Fibroblast of lung (primary cell): ENCODE measurements around the gene ERCC2.

ENCODE experiments used
- EZH2 ChIP-seq: IDR thresholded peaks from 2 replicates; pipeline ENCODE4 v1.5.1; 2012; ENCODE audit warnings: low read length, control low read depth, mild to moderate bottlenecking; ENCODE audit errors: missing control alignments
- TF ChIP-seq, protein P1 (sequence below), 2 donors: IDR thresholded peaks in 1 of 2; conservative IDR thresholded peaks in 1 of 2; 1 replicate in 1 of 2; 2 replicates in 1 of 2; pipeline ENCODE4 v1.5.1; 2011 to 2012; ENCODE audit warnings: low read length in 2 of 2, control low read depth in 1 of 2, inconsistent platforms in 1 of 2, low read depth in 1 of 2, mild to moderate bottlenecking in 1 of 2

DNA sequence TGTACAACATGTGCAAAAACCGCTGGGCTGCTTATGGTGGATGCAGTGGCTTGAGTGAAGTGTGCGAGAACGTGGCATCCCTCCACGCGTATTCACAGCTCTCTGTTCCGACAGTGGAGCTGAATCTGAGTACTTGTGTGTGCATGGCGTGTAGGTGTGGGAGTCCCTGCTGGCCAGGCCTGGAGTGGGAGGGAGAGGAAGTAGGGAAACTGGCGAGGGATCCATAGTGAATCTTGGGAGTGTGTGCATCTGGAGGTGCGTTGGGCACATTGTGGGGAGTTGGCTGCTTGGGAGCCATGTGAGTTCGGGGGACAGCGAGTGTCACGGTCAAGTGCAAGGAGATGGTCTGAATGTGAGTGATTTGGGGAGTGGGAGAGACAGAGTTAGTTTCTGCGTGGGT lies 27.5 kb downstream of the ERCC2 start:
- TF ChIP-seq, protein P1, sequence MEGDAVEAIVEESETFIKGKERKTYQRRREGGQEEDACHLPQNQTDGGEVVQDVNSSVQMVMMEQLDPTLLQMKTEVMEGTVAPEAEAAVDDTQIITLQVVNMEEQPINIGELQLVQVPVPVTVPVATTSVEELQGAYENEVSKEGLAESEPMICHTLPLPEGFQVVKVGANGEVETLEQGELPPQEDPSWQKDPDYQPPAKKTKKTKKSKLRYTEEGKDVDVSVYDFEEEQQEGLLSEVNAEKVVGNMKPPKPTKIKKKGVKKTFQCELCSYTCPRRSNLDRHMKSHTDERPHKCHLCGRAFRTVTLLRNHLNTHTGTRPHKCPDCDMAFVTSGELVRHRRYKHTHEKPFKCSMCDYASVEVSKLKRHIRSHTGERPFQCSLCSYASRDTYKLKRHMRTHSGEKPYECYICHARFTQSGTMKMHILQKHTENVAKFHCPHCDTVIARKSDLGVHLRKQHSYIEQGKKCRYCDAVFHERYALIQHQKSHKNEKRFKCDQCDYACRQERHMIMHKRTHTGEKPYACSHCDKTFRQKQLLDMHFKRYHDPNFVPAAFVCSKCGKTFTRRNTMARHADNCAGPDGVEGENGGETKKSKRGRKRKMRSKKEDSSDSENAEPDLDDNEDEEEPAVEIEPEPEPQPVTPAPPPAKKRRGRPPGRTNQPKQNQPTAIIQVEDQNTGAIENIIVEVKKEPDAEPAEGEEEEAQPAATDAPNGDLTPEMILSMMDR (conservative IDR thresholded peaks at IDR 0.05 in 1 of 2, IDR thresholded peaks at IDR 0.05 in 1 of 2; ENCODE audit: low read depth in 1 of 2, low read length in 2 of 2) = no peak
- TF ChIP-seq EZH2 = no peak
